ENCODE measurements around the gene CCDC134.

CCDC134 gene

GRCh38 chr22:41832553-41833368 is 32.3 kb downstream of the CCDC134 start, which contains the start of gene SREBF2:
TSS of gene SREBF2 (plus strand) at chr22:41833105. CDS start at chr22:41833271, 166 bp downstream.
- ATAC-seq = peak; percentile 97
- TF ChIP-seq ZNF565 (CRISPR knock-in tag; conservative IDR thresholded peaks at IDR 0.05; ENCODE audit: low read depth) (0 out of 2 replicates have a peak, but pooled peaks have one; percentile 46), TSHZ2 (CRISPR knock-in tag; IDR thresholded peaks at IDR 0.05) (0 out of 2 replicates have a peak, but pooled peaks have one; percentile 25), ISL1 (CRISPR knock-in tag; IDR thresholded peaks at IDR 0.05) (no peak)

GRCh38 chr22:41833369-41834004 is 33.0 kb downstream of the CCDC134 start:
- ATAC-seq = no peak
- TF ChIP-seq TCF4 (CRISPR knock-in tag; IDR thresholded peaks at IDR 0.05; ENCODE audit: borderline replicate concordance) (no peak), GLIS3 (CRISPR knock-in tag; IDR thresholded peaks at IDR 0.05) (no peak), ZNF565 (CRISPR knock-in tag; conservative IDR thresholded peaks at IDR 0.05; ENCODE audit: low read depth) (no peak), ZC3H10 (CRISPR knock-in tag; IDR thresholded peaks at IDR 0.05) (no peak), CSRNP3 (CRISPR knock-in tag; IDR thresholded peaks at IDR 0.05) (no peak), RARB (CRISPR knock-in tag; IDR thresholded peaks at IDR 0.05) (no peak), ISL1 (CRISPR knock-in tag; IDR thresholded peaks at IDR 0.05) (no peak), ZNF8 (CRISPR knock-in tag; IDR thresholded peaks at IDR 0.05) (no peak), TSHZ2 (CRISPR knock-in tag; IDR thresholded peaks at IDR 0.05) (no peak), ARNTL (CRISPR knock-in tag; IDR thresholded peaks at IDR 0.05; ENCODE audit: borderline replicate concordance, low read depth) (no peak), ZNF70 (CRISPR knock-in tag; IDR thresholded peaks at IDR 0.05) (no peak), SNAI2 (CRISPR knock-in tag; IDR thresholded peaks at IDR 0.05) (no peak), ZFP30 (CRISPR knock-in tag; IDR thresholded peaks at IDR 0.05) (no peak), CREB5 (CRISPR knock-in tag; IDR thresholded peaks at IDR 0.05; ENCODE audit: low read depth) (no peak), POU6F1 (CRISPR knock-in tag; IDR thresholded peaks at IDR 0.05; ENCODE audit: borderline replicate concordance, low read depth) (no peak), OSR1 (CRISPR knock-in tag; IDR thresholded peaks at IDR 0.05) (no peak)
